GM13977 (cell line): ENCODE results near the gene HOXA10.

Source experiments
- DNase-seq: peaks from one replicate; pipeline ENCODE4 v3.0.0; 2012; ENCODE audit warnings: low spot score
- CTCF ChIP-seq: IDR thresholded peaks from 2 replicates; pipeline ENCODE4 v1.5.1; 2012; ENCODE audit warnings: mild to moderate bottlenecking, control low read depth; ENCODE audit not compliant: insufficient read depth; ENCODE audit errors: extremely low read depth, missing control alignments
- in situ Hi-C: fragments of 300-500 bp; cut with MboI; formaldehyde crosslinking; loops from one replicate; pipeline ENCODE4 v1.12.0; 2022; ENCODE audit warnings: low sequenced_read_pairs, low pct_unique_long_range_greater_than_20kb, mixed read lengths, inconsistent platforms; ENCODE audit not compliant: unreplicated experiment

Gene HOXA10

GRCh38 chr7:27185854-27186667 is 11.9 kb upstream of the HOXA10 start:
- in situ Hi-C loops, result no loop called here

GRCh38 chr7:27185013-27185853 is 11.1 kb upstream of the HOXA10 start, which contains the start of gene HOXA11:
Gene HOXA11, minus strand, starts transcription at chr7:27185232. Its CDS starts 88 bp downstream, at chr7:27185144.
- in situ Hi-C loops, result no loop called here
- TF ChIP-seq CTCF, result no peak
- DNase-seq, result no peak

More at GRCh38 chr7:27185854-27186667, 11.9 kb upstream of the HOXA10 start:
- DNase-seq, result no peak
- no peak for TF ChIP-seq CTCF

- TF ChIP-seq CTCF, result no peak
- in situ Hi-C loops, result no loop called here
- DNase-seq, result peak; percentile 75
Measured at GRCh38 chr7:27184337-27185012, 10.4 kb upstream of the HOXA10 start.

GRCh38 chr7:27183682-27184336 is 9.7 kb upstream of the HOXA10 start:
- TF ChIP-seq CTCF, result no peak
- in situ Hi-C loops, result no loop called here
- DNase-seq, result no peak

GRCh38 chr7:27182861-27183681 is 9.0 kb upstream of the HOXA10 start:
- in situ Hi-C loops, result no loop called here
- TF ChIP-seq CTCF, result no peak
- DNase-seq, result no peak
